ENCODE measurements around the gene LAMC3.

GRCh38 chr9:130965680-130966079 is 43.3 kb upstream of the LAMC3 start:
- TF ChIP-seq POLR2A (IDR thresholded peaks at IDR 0.05) (no peak), CTCF (IDR thresholded peaks at IDR 0.05) (no peak)

All from breast epithelium (tissue), 3 donors.